ENCODE results near the gene SEC24B. TPM values are rescaled to one million over a fixed set of nuclear protein-coding genes. Genes with fewer than 3 reads are reported as not detected.

SEC24B gene
- 32.1 and 32.8 TPM in 2 replicates for total RNA-seq (ENCODE audit: low replicate concordance)

DNA sequence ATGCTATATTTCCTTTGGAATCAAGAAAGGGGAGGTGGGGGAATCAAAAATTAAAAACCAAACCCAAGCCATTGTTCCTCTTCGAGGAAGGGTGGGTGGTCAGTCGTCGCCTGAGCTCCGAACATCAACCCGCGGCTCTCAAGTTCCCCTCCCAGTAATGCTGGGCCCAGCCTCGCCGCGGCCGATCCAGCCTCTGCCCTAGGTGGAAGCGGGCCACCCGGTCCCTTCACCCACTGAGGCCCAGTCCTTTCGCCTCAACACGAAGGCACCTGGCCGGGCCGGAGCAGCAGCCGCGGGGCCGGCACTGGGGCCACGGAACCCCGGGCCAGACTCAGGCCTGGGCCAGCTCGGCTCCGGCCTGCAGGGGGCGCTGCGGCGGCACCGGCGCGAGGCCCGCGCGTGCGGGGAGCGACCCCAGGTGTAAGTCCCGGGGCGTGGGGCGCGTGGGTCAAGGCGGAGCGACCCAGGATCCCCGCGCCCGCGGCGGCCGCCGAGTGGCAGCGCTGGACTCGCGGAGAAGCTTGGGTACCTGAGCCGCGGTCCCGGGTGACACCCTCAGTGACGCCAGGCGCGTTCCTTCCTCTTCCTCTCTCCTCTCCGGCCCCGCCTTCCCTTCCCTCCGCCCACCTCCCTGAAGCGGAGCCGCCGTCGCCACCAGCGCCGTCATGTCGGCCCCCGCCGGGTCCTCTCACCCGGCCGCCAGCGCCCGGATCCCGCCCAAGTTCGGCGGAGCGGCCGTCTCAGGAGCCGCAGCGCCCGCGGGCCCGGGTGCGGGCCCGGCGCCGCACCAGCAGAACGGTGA, at the start of gene SEC24B:
TSS of gene SEC24B (plus strand) at position 611 of the 802 bp plus-strand sequence. CDS start at position 666, 55 bp downstream.
- H3K4me3 ChIP-seq, result peak within 1 kb of the TSS; percentile 94
- H3K9me3 ChIP-seq (ENCODE audit: low read depth), result no peaks in the 10 kb centered on the region
- no peaks in the 10 kb centered on the region for H3K27me3 ChIP-seq
- H3K79me2 ChIP-seq (ENCODE audit: low read depth), result peaks cover 54% of the 10 kb centered on the region
- Mint-ChIP-seq H3K36me3 (peaks cover 12% of the 10 kb centered on the region), H3K27me3 (ENCODE audit: insufficient read depth, low read depth) (peaks cover 4% of the 10 kb centered on the region), H3K4me1 (peaks cover 31% of the 10 kb centered on the region), H3K27ac (peak within 1 kb of the TSS; percentile 99), H3K4me3 (peak within 1 kb of the TSS; percentile 95), H3K9me3 (no peaks in the 10 kb centered on the region)
- peaks cover 30% of the 10 kb centered on the region for H3K4me1 ChIP-seq
- peaks cover 4% of the 10 kb centered on the region for H3F3A ChIP-seq (ENCODE audit: low read depth)
- peak within 1 kb of the TSS; percentile 85 for H3K4me2 ChIP-seq
- H4K20me1 ChIP-seq (ENCODE audit: low read depth), result peaks cover 42% of the 10 kb centered on the region
- TF ChIP-seq CTCF (IDR thresholded peaks at IDR 0.05), result peak; percentile 97
- TF ChIP-seq EZH2 (IDR thresholded peaks at IDR 0.05), result no peak
- TF ChIP-seq EZH2phosphoT487 (IDR thresholded peaks at IDR 0.05), result no peak
- H3K27ac ChIP-seq, result no peak within 1 kb of the TSS
- peak; percentile 92 for DNase-seq (ENCODE audit: low spot score)
- peak within 1 kb of the TSS; percentile 69 for H3K9ac ChIP-seq
- H3K36me3 ChIP-seq, result no peaks in the 10 kb centered on the region
- H2AFZ ChIP-seq (replicated peaks), result peak within 1 kb of the TSS; percentile 85

DNA sequence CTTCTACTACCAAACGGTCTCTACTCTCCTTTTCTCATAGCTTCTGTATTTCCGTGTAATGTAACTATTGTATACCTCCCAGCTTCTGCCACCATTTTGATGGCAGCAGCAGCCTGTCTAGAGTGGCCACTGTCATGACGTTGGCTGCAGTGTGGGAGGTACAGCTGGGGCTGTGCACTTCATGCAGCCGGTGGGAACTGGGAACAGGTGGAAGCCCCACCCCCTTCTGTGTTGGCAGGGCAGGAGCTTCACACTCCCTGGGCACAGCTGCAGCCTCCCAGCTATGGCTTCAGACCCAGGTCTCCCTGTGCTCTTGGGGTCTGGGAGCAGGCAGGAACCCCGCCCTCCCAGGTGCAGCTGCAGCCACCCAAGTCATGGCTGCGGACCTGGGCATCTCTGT, 49.8 kb upstream of the SEC24B start:
- H4K20me1 ChIP-seq (ENCODE audit: low read depth), result no peaks in the 10 kb centered on the region
- H2AFZ ChIP-seq (replicated peaks), result no peak overlapping the region
- Mint-ChIP-seq H3K27me3 (ENCODE audit: insufficient read depth, low read depth) (peaks cover 2% of the 10 kb centered on the region), H3K36me3 (no peaks in the 10 kb centered on the region), H3K9me3 (no peaks in the 10 kb centered on the region), H3K4me1 (no peaks in the 10 kb centered on the region), H3K27ac (no peak overlapping the region), H3K4me3 (no peak overlapping the region)
- no peak for DNase-seq (ENCODE audit: low spot score)
- no peaks in the 10 kb centered on the region for H3K79me2 ChIP-seq (ENCODE audit: low read depth)
- H3K27ac ChIP-seq, result no peak overlapping the region
- TF ChIP-seq EZH2phosphoT487 (IDR thresholded peaks at IDR 0.05) (no peak), EZH2 (IDR thresholded peaks at IDR 0.05) (no peak), CTCF (IDR thresholded peaks at IDR 0.05) (no peak)
- no peak overlapping the region for H3K4me3 ChIP-seq
- no peaks in the 10 kb centered on the region for H3K36me3 ChIP-seq
- H3K9ac ChIP-seq, result no peak overlapping the region
- H3K9me3 ChIP-seq (ENCODE audit: low read depth), result no peaks in the 10 kb centered on the region
- H3K27me3 ChIP-seq, result no peaks in the 10 kb centered on the region
- H3K4me1 ChIP-seq, result no peaks in the 10 kb centered on the region
- no peak overlapping the region for H3K4me2 ChIP-seq
- no peaks in the 10 kb centered on the region for H3F3A ChIP-seq (ENCODE audit: low read depth)

DNA sequence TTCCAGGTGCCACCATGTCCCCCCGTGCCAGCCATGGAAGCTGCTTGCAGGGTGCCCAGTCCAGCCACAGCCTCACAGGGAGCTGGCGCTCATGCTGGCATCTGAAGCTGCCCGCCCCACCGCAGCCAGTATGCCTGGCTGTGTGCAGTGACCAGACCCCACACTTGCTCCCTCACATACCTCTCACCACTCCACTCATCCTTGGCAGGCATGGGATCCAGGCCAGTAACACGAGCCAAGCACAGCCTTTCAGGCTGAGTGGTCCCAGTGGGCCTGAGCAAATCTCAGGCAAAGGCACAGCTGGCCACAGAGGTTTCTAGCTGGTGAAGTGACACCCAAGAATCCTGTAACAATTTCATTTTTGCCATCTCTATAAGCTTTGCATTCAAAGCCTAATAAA, 48.4 kb upstream of the SEC24B start:
- no peak overlapping the region for H2AFZ ChIP-seq (replicated peaks)
- H3K27ac Mint-ChIP-seq, result no peak overlapping the region

More for the DNA sequence above, 48.4 kb upstream of the SEC24B start:
- Histone ChIP-seq H3F3A (ENCODE audit: low read depth) (no peaks in the 10 kb centered on the region), H3K4me2 (no peak overlapping the region), H3K79me2 (ENCODE audit: low read depth) (no peaks in the 10 kb centered on the region), H3K9ac (no peak overlapping the region), H4K20me1 (ENCODE audit: low read depth) (no peaks in the 10 kb centered on the region), H3K27me3 (no peaks in the 10 kb centered on the region), H3K36me3 (no peaks in the 10 kb centered on the region), H3K4me3 (no peak overlapping the region), H3K4me1 (no peaks in the 10 kb centered on the region), H3K9me3 (ENCODE audit: low read depth) (no peaks in the 10 kb centered on the region), H3K27ac (no peak overlapping the region)
- Mint-ChIP-seq H3K4me1 (peaks cover 7% of the 10 kb centered on the region), H3K36me3 (no peaks in the 10 kb centered on the region), H3K9me3 (no peaks in the 10 kb centered on the region), H3K27me3 (ENCODE audit: insufficient read depth, low read depth) (peaks cover 2% of the 10 kb centered on the region), H3K4me3 (no peak overlapping the region)
- DNase-seq (ENCODE audit: low spot score), result no peak
- no peak for TF ChIP-seq EZH2phosphoT487 (IDR thresholded peaks at IDR 0.05)
- no peak for TF ChIP-seq EZH2 (IDR thresholded peaks at IDR 0.05)
- no peak for TF ChIP-seq CTCF (IDR thresholded peaks at IDR 0.05)
